ENCODE results near the gene SH3GL1. TPM values are rescaled to one million over a fixed set of nuclear protein-coding genes. Genes with fewer than 3 reads are reported as not detected.

The SH3GL1 gene
- total RNA-seq, 1 donor from 2014 or later = 54.2 TPM

DNA sequence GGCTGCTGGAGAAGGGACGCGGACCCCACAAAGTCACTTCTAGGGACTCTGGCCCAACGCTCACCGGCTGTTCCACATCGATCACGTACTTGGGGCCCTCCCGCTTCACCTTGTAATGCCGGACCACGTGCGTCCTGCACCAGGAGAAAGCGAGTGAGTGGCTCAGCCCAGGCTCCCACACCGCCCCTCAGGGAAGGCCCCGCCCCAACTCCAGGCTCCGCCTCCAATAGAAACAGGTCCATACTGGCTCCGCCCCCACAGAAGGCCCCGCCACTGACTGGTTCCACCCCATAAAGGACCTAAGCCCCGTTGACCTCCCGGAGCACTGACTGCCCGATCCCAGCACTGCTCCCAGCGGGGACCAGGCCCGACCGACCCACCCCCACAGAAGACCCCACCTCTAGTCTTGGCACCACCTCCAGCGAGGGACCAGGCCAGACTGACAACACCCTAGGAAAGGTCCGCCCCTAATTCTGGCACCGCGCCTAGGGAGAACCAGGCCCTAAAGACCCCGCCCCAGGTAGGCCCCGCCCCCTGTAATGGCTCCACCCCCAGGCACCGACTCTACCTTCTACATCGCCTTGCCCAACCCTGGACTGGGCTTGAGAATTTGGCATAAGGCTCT is 73.0 kb downstream of the SH3GL1 start:
- peak overlapping the region; percentile 84 for H3K4me3 Mint-ChIP-seq

DNA sequence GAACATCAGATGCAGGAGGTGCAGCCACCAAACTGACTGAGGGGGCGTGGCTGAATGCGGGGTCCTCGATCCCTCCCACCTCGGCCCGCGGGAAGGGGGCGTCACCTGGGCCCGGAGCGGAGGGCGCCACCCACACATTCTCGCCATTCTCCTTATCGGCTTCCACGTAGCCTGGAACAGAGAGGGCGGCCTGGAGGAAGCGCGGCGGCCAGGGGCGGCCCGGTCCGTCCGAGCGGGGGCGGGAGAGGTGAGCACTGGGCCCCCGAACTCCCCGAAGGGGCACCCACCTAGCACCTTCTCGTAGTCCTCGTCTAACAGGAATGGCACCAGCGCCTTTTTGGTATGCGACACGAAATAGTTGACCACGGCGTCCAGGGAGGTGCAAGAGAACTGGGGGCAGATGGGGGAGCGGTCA is 73.5 kb downstream of the SH3GL1 start:
- Mint-ChIP-seq H3K4me1 (ENCODE audit: low read depth) (peaks cover 15% of the 10 kb centered on the region), H3K9me3 (no peaks in the 10 kb centered on the region), H3K27ac (no peak overlapping the region), H3K27me3 (ENCODE audit: insufficient read depth) (peaks cover 9% of the 10 kb centered on the region), H3K4me3 (peak overlapping the region; percentile 84), H3K36me3 (ENCODE audit: low read depth) (peaks cover 5% of the 10 kb centered on the region)
- intact Hi-C loops (cut with micrococcal nuclease) = no loop called here
- DNase-seq (ENCODE audit: low spot score) = no peak

More for the DNA sequence above, 73.0 kb downstream of the SH3GL1 start:
- intact Hi-C loops (cut with micrococcal nuclease) = no loop called here
- Mint-ChIP-seq H3K27me3 (ENCODE audit: insufficient read depth) (peaks cover 9% of the 10 kb centered on the region), H3K9me3 (no peaks in the 10 kb centered on the region), H3K27ac (peak overlapping the region; percentile 82), H3K4me1 (ENCODE audit: low read depth) (peaks cover 15% of the 10 kb centered on the region), H3K36me3 (ENCODE audit: low read depth) (peaks cover 5% of the 10 kb centered on the region)
- DNase-seq (ENCODE audit: low spot score) = peak; percentile 59

DNA sequence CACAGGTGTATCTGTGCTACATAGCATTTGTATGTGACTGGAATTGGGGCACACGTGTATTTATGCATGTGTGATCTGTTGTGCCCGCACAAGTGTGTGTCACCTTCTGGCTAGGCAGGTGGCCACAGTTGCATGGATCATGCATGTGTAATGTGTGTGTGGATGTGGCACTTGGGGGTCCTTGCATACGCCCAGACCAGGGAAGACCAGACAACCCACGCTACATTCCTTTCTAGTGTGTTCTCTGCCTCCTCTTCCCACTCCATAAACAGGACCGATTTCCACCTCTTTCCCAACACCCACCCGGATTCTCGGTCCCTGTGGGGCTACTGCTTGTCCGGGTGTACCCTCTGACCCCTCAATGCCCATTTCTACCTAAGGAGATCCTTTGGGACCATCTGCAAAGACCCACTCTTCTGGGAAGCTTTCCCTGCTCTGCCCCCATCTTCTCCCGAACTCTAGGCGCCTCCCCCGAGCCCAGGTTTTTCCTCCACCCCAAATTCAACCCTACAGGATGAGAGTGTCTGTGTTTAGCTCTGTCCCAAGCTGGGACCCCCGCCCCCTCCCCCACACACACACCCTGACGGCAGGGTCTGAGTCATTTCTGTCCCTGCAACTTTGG is 74.0 kb downstream of the SH3GL1 start:
- Mint-ChIP-seq H3K9me3 (peaks cover 5% of the 10 kb centered on the region), H3K27me3 (ENCODE audit: insufficient read depth) (peaks cover 9% of the 10 kb centered on the region), H3K4me1 (ENCODE audit: low read depth) (peaks cover 15% of the 10 kb centered on the region), H3K27ac (no peak overlapping the region), H3K36me3 (ENCODE audit: low read depth) (peaks cover 5% of the 10 kb centered on the region), H3K4me3 (peak overlapping the region; percentile 63)
- intact Hi-C loops (cut with micrococcal nuclease) = no loop called here
- DNase-seq (ENCODE audit: low spot score) = no peak

DNA sequence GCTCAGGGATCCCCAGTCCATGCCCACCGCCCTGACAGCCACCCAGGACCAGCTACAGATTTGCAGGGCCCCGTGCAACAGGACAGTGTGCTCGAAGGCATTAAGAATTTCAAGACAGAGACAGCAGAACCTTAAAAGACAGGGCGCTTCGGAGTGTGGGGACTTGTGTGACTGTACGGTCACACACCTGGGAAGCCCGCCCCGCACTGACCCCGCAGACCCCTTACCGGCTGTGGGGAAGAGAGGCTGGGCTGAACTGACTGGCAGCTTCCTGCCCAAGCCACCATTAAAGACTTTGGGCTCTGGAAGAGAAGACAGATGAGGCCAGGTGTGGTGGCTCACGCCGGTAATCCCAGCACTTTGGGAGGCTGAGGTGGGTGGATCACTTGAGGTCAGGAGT is 76.1 kb downstream of the SH3GL1 start:
- H3K4me3 Mint-ChIP-seq = no peak overlapping the region
- peaks cover 9% of the 10 kb centered on the region for H3K27me3 Mint-ChIP-seq (ENCODE audit: insufficient read depth)
- peaks cover 24% of the 10 kb centered on the region for H3K9me3 Mint-ChIP-seq
- peaks cover 11% of the 10 kb centered on the region for H3K36me3 Mint-ChIP-seq (ENCODE audit: low read depth)
- no peak overlapping the region for H3K27ac Mint-ChIP-seq
- intact Hi-C loops (cut with micrococcal nuclease) = no loop called here
- no peak for DNase-seq (ENCODE audit: low spot score)
- H3K4me1 Mint-ChIP-seq (ENCODE audit: low read depth) = peaks cover 15% of the 10 kb centered on the region

DNA sequence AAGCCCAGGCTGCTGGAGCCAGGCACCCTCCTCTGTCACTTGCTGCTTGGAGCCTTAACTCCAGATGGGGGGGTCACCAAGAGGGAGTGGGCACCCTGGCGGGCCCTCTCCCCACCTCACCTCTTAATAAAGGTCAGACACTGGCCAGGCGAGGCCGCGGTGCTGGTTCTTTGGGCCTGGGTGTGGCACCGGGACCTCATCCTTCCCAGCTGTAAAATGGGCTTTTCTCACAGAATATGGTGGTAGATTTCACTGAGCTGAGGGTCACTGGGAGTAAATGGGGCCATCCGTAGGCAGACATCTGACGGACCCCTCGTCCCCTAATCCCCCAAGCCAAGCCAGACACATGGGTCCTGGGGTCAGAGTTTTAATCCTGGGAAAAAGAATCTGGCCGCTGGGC is 76.7 kb downstream of the SH3GL1 start:
- peaks cover 9% of the 10 kb centered on the region for H3K27me3 Mint-ChIP-seq (ENCODE audit: insufficient read depth)
- peaks cover 30% of the 10 kb centered on the region for H3K9me3 Mint-ChIP-seq
- H3K4me3 Mint-ChIP-seq = no peak overlapping the region
- H3K36me3 Mint-ChIP-seq (ENCODE audit: low read depth) = peaks cover 13% of the 10 kb centered on the region
- H3K4me1 Mint-ChIP-seq (ENCODE audit: low read depth) = peaks cover 15% of the 10 kb centered on the region
- intact Hi-C loops (cut with micrococcal nuclease) = no loop called here
- no peak for DNase-seq (ENCODE audit: low spot score)
- H3K27ac Mint-ChIP-seq = no peak overlapping the region

DNA sequence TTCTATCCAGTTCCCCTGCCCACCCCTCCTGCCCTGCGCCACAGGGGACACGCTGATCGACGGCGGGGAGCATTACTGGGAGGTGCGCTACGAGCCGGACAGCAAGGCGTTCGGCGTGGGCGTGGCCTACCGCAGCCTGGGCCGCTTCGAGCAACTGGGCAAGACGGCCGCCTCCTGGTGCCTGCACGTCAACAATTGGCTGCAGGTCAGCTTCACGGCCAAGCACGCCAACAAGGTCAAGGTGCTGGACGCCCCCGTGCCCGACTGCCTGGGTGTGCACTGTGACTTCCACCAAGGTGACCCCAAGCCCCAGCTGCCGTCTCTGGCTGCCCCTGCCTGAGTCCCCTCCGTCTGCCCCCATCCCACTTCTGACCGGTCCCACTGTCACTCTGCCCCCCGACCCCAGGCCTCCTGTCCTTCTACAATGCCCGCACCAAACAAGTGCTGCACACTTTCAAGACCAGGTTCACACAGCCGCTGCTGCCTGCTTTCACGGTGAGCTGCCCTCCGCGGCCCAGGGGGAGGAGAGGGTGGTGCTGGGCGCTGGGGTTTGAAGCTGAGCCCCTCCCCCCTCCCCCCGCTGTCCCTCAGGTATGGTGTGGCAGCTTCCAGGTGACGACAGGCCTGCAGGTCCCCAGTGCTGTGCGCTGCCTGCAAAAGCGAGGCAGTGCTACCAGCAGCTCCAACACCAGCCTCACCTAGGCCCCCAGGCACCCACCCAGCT is 77.2 kb downstream of the SH3GL1 start:
- H3K4me1 Mint-ChIP-seq (ENCODE audit: low read depth) = peaks cover 15% of the 10 kb centered on the region
- intact Hi-C loops (cut with micrococcal nuclease) = no loop called here
- no peak overlapping the region for H3K4me3 Mint-ChIP-seq
- H3K27me3 Mint-ChIP-seq (ENCODE audit: insufficient read depth) = peaks cover 9% of the 10 kb centered on the region
- peaks cover 18% of the 10 kb centered on the region for H3K36me3 Mint-ChIP-seq (ENCODE audit: low read depth)
- peaks cover 35% of the 10 kb centered on the region for H3K9me3 Mint-ChIP-seq
- H3K27ac Mint-ChIP-seq = no peak overlapping the region
- no peak for DNase-seq (ENCODE audit: low spot score)

DNA sequence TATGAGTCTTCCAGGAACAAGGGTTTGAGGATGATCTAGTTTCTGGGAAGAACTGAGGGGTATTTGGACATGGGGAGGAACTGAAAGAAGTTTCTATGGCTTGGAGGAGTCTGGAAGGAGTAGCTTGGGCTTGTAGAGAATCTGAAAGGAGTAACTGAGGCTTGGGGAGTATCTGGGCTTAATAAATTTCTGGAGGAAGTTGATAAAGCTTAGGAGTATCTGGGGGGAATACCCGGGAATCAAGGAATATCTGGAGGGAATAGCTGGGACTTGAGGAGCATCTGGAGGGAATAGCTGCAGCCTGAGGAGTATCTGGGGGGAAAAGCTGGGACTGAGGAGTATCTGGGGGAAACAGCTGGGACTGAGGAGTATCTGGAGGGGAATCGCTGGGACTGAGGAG is 79.9 kb downstream of the SH3GL1 start:
- H3K4me1 Mint-ChIP-seq (ENCODE audit: low read depth) = no peaks in the 10 kb centered on the region
- H3K36me3 Mint-ChIP-seq (ENCODE audit: low read depth) = peaks cover 20% of the 10 kb centered on the region
- peak overlapping the region; percentile 16 for H3K27ac Mint-ChIP-seq
- no peaks in the 10 kb centered on the region for H3K27me3 Mint-ChIP-seq (ENCODE audit: insufficient read depth)
- H3K9me3 Mint-ChIP-seq = peaks cover 38% of the 10 kb centered on the region
- no peak overlapping the region for H3K4me3 Mint-ChIP-seq
- intact Hi-C loops (cut with micrococcal nuclease) = no loop called here
- no peak for DNase-seq (ENCODE audit: low spot score)

DNA sequence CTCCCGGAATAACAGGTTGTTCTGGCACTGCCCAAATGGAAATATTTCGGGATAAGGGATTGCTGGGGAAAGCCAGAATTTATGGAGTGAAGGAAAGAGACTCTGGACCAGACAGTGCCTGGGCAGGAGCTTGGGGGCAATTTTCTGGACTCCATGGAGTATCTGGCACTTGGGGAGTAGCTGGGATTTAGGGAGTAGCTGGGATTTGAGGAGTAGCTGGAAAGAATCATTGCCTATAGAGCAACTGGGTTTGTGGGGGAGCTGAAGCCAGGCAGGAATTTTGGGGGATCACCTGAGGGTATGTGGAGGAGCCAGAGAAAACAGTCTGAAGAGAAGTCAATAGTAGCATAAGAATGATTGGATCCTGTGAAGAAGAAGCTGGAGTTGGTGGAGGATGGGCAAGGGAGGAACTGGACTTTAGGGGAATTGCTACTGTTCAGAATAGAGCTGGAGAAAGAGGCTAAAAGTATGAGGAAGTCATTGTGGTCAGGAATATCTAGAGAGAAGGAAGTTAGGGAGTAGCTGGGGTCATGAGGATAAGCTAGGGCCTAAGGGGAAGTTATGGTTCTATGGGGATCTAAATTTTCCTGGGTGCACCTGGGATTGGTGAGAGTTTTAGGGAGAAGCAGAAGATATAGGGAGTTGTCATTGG is 81.2 kb downstream of the SH3GL1 start:
- Mint-ChIP-seq H3K4me3 (no peak overlapping the region), H3K9me3 (peaks cover 38% of the 10 kb centered on the region), H3K27me3 (ENCODE audit: insufficient read depth) (no peaks in the 10 kb centered on the region), H3K36me3 (ENCODE audit: low read depth) (peaks cover 18% of the 10 kb centered on the region), H3K4me1 (ENCODE audit: low read depth) (no peaks in the 10 kb centered on the region), H3K27ac (no peak overlapping the region)
- intact Hi-C loops (cut with micrococcal nuclease) = no loop called here
- no peak for DNase-seq (ENCODE audit: low spot score)

DNA sequence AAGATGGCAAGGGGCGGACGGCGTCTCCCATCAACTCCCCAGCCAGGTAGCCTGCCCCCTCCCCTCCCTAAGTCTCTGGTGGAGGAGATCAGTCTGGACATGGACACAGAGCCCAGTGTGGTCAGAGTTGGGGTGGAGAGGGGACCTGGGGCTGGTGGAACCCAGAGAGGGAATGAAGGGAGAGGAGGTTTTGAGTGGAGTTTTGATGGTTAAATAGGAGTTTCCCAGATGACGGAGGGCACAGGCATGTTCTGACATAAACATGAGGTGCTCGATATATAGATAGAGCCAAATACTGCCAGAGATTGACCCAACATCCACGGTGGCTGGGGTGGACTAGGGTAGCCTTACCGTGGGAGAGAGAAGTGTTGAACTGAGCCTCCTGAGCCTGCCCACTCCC is 81.9 kb downstream of the SH3GL1 start:
- Mint-ChIP-seq H3K27me3 (ENCODE audit: insufficient read depth) (no peaks in the 10 kb centered on the region), H3K36me3 (ENCODE audit: low read depth) (peaks cover 16% of the 10 kb centered on the region), H3K9me3 (peaks cover 38% of the 10 kb centered on the region)

DNA sequence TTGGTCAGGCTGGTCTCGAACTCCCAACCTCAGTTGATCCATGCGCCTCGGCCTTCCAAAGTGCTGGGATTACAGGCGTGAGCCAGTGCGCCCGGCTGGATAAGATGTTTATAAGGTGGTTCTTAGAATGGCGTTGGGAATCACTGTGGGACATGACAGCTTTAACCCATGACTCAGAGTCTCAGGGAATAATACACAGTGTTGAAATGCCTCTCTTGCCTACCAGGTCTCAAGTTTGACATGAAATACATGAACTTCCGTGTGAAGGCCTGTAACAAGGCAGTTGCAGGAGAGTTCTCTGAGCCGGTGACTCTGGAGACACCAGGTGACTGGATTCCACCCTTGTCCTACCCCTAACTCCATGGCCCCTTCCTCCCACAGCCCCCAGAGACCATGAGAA is 83.4 kb downstream of the SH3GL1 start:
- Mint-ChIP-seq H3K27me3 (ENCODE audit: insufficient read depth) (no peaks in the 10 kb centered on the region), H3K4me1 (ENCODE audit: low read depth) (no peaks in the 10 kb centered on the region), H3K36me3 (ENCODE audit: low read depth) (peaks cover 16% of the 10 kb centered on the region), H3K9me3 (peaks cover 38% of the 10 kb centered on the region), H3K27ac (no peak overlapping the region), H3K4me3 (no peak overlapping the region)
- intact Hi-C loops (cut with micrococcal nuclease) = no loop called here
- DNase-seq (ENCODE audit: low spot score) = no peak

More for the DNA sequence above, 81.9 kb downstream of the SH3GL1 start:
- no peak for DNase-seq (ENCODE audit: low spot score)
- Mint-ChIP-seq H3K4me3 (no peak overlapping the region), H3K4me1 (ENCODE audit: low read depth) (no peaks in the 10 kb centered on the region), H3K27ac (no peak overlapping the region)
- intact Hi-C loops (cut with micrococcal nuclease) = no loop called here

DNA sequence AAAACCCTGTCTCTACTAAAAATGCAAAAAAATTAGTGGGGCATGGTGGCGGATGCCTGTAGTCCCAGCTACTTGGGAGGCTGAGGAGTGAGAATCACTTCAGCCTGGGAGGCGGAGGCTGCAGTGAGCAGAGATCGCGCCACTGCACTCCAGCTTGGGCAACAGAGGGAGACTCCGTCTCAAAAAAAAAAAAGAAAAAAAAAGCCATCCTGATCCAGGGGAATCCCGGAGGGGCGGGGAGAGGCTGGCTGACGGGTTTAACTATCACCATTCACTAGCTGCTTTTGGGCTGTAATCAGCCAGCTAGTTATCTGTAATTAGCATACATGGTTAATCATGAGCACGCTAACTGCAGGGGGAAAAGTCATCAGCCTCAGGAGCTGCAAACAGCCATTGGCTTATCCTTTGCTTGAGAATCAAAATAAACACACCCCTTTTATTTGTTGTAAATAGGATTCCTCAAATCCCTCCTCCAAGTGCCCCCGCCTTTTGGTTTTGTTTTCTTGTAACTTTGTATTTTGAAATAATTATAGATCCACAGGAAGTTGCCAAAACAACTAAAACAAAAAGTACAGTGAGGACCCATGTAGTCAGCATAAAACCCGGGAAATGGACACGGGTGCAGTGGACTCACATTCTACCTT is 86.4 kb downstream of the SH3GL1 start:
- no peak overlapping the region for H3K4me3 Mint-ChIP-seq
- no peak overlapping the region for H3K27ac Mint-ChIP-seq
- intact Hi-C loops (cut with micrococcal nuclease) = no loop called here
- H3K27me3 Mint-ChIP-seq (ENCODE audit: insufficient read depth) = no peaks in the 10 kb centered on the region
- peaks cover 7% of the 10 kb centered on the region for H3K36me3 Mint-ChIP-seq (ENCODE audit: low read depth)
- peaks cover 11% of the 10 kb centered on the region for H3K9me3 Mint-ChIP-seq
- no peaks in the 10 kb centered on the region for H3K4me1 Mint-ChIP-seq (ENCODE audit: low read depth)
- no peak for DNase-seq (ENCODE audit: low spot score)
